HUES48 (cell line): Measurements from ENCODE around the gene MOB3B.

Source experiments
- H3K27ac ChIP-seq: one replicate; pipeline ENCODE4 v1.7.0; 2013; ENCODE audit warnings: low read depth, low read length, inconsistent platforms
- H3K27me3 ChIP-seq: 2 replicates; pipeline ENCODE4 v1.6.1; 2013; ENCODE audit warnings: mild to moderate bottlenecking, low read length; ENCODE audit not compliant: control insufficient read depth, insufficient read depth
- H3K36me3 ChIP-seq: 2 replicates; pipeline ENCODE4 v1.6.1; 2013; ENCODE audit warnings: low read length; ENCODE audit not compliant: control insufficient read depth, insufficient read depth
- H3K4me1 ChIP-seq: 2 replicates; pipeline ENCODE4 v1.6.1; 2013; ENCODE audit warnings: mild to moderate bottlenecking, low read length; ENCODE audit not compliant: control insufficient read depth, insufficient read depth
- H3K4me3 ChIP-seq: 2 replicates; pipeline ENCODE4 v1.5.1; 2013; ENCODE audit warnings: mild to moderate bottlenecking, low read depth, low read length
- H3K9ac ChIP-seq: 2 replicates; pipeline ENCODE4 v1.6.1; 2013; ENCODE audit warnings: mild to moderate bottlenecking, low read depth, low read length, moderate library complexity
- H3K9me3 ChIP-seq: 2 replicates; pipeline ENCODE4 v1.6.1; 2013; ENCODE audit warnings: low read length; ENCODE audit not compliant: control insufficient read depth, insufficient read depth

The MOB3B gene

GRCh38 chr9:27432308-27432707 is 97.3 kb downstream of the MOB3B start:
- H3K27me3 ChIP-seq = no peaks in the 10 kb centered on the region
- H3K9ac ChIP-seq = no peak overlapping the region
- no peak overlapping the region for H3K4me3 ChIP-seq
- H3K36me3 ChIP-seq = no peaks in the 10 kb centered on the region
- no peak overlapping the region for H3K27ac ChIP-seq
- H3K4me1 ChIP-seq = peaks cover 31% of the 10 kb centered on the region
- H3K9me3 ChIP-seq = no peaks in the 10 kb centered on the region

- Histone ChIP-seq H3K9me3 (no peaks in the 10 kb centered on the region), H3K36me3 (no peaks in the 10 kb centered on the region), H3K27me3 (no peaks in the 10 kb centered on the region), H3K4me1 (peaks cover 38% of the 10 kb centered on the region), H3K4me3 (no peak overlapping the region), H3K9ac (no peak overlapping the region), H3K27ac (peak overlapping the region; percentile 53)
Observed at GRCh38 chr9:27431543-27432147, 98.0 kb downstream of the MOB3B start.

GRCh38 chr9:27430750-27431535 is 98.7 kb downstream of the MOB3B start:
- H3K4me3 ChIP-seq = no peak overlapping the region
- no peak overlapping the region; the same call in 1 of the 2 replicates for H3K9ac ChIP-seq
- no peaks in the 10 kb centered on the region for H3K36me3 ChIP-seq
- no peaks in the 10 kb centered on the region for H3K27me3 ChIP-seq
- peak overlapping the region; percentile 53 for H3K27ac ChIP-seq
- H3K9me3 ChIP-seq = no peaks in the 10 kb centered on the region
- H3K4me1 ChIP-seq = peaks cover 45% of the 10 kb centered on the region

GRCh38 chr9:27429917-27430316 is 99.7 kb downstream of the MOB3B start:
- H3K36me3 ChIP-seq = no peaks in the 10 kb centered on the region
- no peak overlapping the region for H3K4me3 ChIP-seq
- H3K9me3 ChIP-seq = no peaks in the 10 kb centered on the region
- peaks cover 51% of the 10 kb centered on the region for H3K4me1 ChIP-seq
- H3K27me3 ChIP-seq = no peaks in the 10 kb centered on the region
- no peak overlapping the region for H3K27ac ChIP-seq
- no peak overlapping the region for H3K9ac ChIP-seq

GRCh38 chr9:27429436-27429835 is 100.2 kb downstream of the MOB3B start:
- H3K4me1 ChIP-seq = peaks cover 51% of the 10 kb centered on the region
- H3K4me3 ChIP-seq = no peak overlapping the region
- no peaks in the 10 kb centered on the region for H3K36me3 ChIP-seq
- no peaks in the 10 kb centered on the region for H3K27me3 ChIP-seq
- H3K27ac ChIP-seq = no peak overlapping the region
- no peak overlapping the region for H3K9ac ChIP-seq
- no peaks in the 10 kb centered on the region for H3K9me3 ChIP-seq

GRCh38 chr9:27428551-27428950 is 101.1 kb downstream of the MOB3B start:
- Histone ChIP-seq H3K36me3 (no peaks in the 10 kb centered on the region), H3K27ac (no peak overlapping the region), H3K4me3 (no peak overlapping the region), H3K9ac (no peak overlapping the region), H3K27me3 (no peaks in the 10 kb centered on the region), H3K4me1 (peaks cover 43% of the 10 kb centered on the region), H3K9me3 (no peaks in the 10 kb centered on the region)

- Histone ChIP-seq H3K4me3 (no peak overlapping the region), H3K9ac (no peak overlapping the region), H3K27me3 (no peaks in the 10 kb centered on the region), H3K4me1 (peaks cover 43% of the 10 kb centered on the region), H3K27ac (peak overlapping the region; percentile 79), H3K9me3 (no peaks in the 10 kb centered on the region), H3K36me3 (no peaks in the 10 kb centered on the region)
Observed at GRCh38 chr9:27427272-27427643, 102.4 kb downstream of the MOB3B start.

- Histone ChIP-seq H3K4me3 (no peak overlapping the region), H3K4me1 (peaks cover 46% of the 10 kb centered on the region), H3K27ac (peak overlapping the region; percentile 79), H3K9me3 (no peaks in the 10 kb centered on the region), H3K36me3 (no peaks in the 10 kb centered on the region), H3K27me3 (no peaks in the 10 kb centered on the region), H3K9ac (no peak overlapping the region)
Observed at GRCh38 chr9:27426511-27427271, 102.9 kb downstream of the MOB3B start.

GRCh38 chr9:27425827-27426510 is 103.6 kb downstream of the MOB3B start:
- Histone ChIP-seq H3K4me3 (no peak overlapping the region), H3K4me1 (peaks cover 41% of the 10 kb centered on the region), H3K36me3 (no peaks in the 10 kb centered on the region), H3K9me3 (no peaks in the 10 kb centered on the region), H3K27me3 (no peaks in the 10 kb centered on the region), H3K27ac (peak overlapping the region; percentile 79), H3K9ac (no peak overlapping the region)

GRCh38 chr9:27423915-27424710 is 105.5 kb downstream of the MOB3B start:
- H3K36me3 ChIP-seq = no peaks in the 10 kb centered on the region
- no peaks in the 10 kb centered on the region for H3K27me3 ChIP-seq
- H3K9me3 ChIP-seq = no peaks in the 10 kb centered on the region
- H3K9ac ChIP-seq = no peak overlapping the region
- no peak overlapping the region for H3K27ac ChIP-seq
- no peak overlapping the region for H3K4me3 ChIP-seq
- H3K4me1 ChIP-seq = peaks cover 32% of the 10 kb centered on the region
